Gastroesophageal sphincter (tissue), 4 donors: ENCODE results near the gene CADM2. TPM values are rescaled to one million over a fixed set of nuclear protein-coding genes. Genes with fewer than 3 reads are reported as not detected.

ENCODE experiments used
- ATAC-seq: fragments of 150-250 bp; one replicate; pipeline ENCODE4 v1.9.1; 2016; ENCODE audit warnings: mild to moderate bottlenecking, moderate library complexity
- H3K27ac ChIP-seq, 4 donors: fragments of 200-600 bp; sonication (generic) in 3 of 4; 1 replicate in 3 of 4; 2 replicates in 1 of 4; pipeline ENCODE4 v1.5.1; 2016 to 2019
- H3K27me3 ChIP-seq: fragments of 200-600 bp; sonication (generic); one replicate; pipeline ENCODE4 v1.5.1; 2019
- H3K36me3 ChIP-seq, 2 donors: fragments of 200-600 bp; sonication (generic); one replicate each; pipeline ENCODE4 v1.5.1; 2019; ENCODE audit warnings: control low read depth in 1 of 2
- H3K4me1 ChIP-seq, 3 donors: fragments of 200-600 bp; sonication (generic); 1 replicate in 2 of 3; 2 replicates in 1 of 3; pipeline ENCODE4 v1.5.1; 2016 to 2019; ENCODE audit warnings: control low read depth in 2 of 3
- H3K4me3 ChIP-seq, 2 donors: fragments of 200-600 bp; sonication (generic); one replicate each; pipeline ENCODE4 v1.5.1; 2019; ENCODE audit warnings: mild to moderate bottlenecking in 1 of 2, moderate library complexity in 1 of 2
- H3K9me3 ChIP-seq, 3 donors: fragments of 200-600 bp; sonication (generic); one replicate each; pipeline ENCODE4 v1.5.1; 2017 to 2019; ENCODE audit warnings: control low read depth in 2 of 3
- EP300 ChIP-seq: sonication (generic); formaldehyde crosslinking; IDR thresholded peaks from one replicate; pipeline ENCODE4 v1.6.1; 2017; ENCODE audit warnings: antibody characterized with exemption, mild to moderate bottlenecking
- POLR2A ChIP-seq, 2 donors: fragments of 450-650 bp; IDR thresholded peaks; one replicate each; pipeline ENCODE4 v1.6.1; 2017; ENCODE audit warnings: antibody characterized with exemption in 2 of 2, mild to moderate bottlenecking in 2 of 2, moderate library complexity in 1 of 2
- POLR2AphosphoS5 ChIP-seq: sonication (generic); formaldehyde crosslinking; IDR thresholded peaks from one replicate; pipeline ENCODE4 v1.6.1; 2017; ENCODE audit warnings: antibody characterized with exemption
- WGBS, 2 donors: methylation state at CpG; one replicate each; pipeline ENCODE4 v1.1.5; 2018; ENCODE audit warnings: low coverage in 1 of 2; 5-methylcytosine and 5-hydroxymethylcytosine counted together
- total RNA-seq, 4 donors: library from RNA; depleted of rRNA; stranded (reverse); fragments of >200 nt; gene quantifications; one replicate each; pipeline ENCODE4 v1.1.0, GENCODE V29; 2016
- TF ChIP-seq, protein P1 (sequence below), 4 experiments: fragments of 200-600 bp in 2 of 4; fragments of 450-650 bp in 2 of 4; sonication (generic) in 1 of 4; IDR thresholded peaks; one replicate each; pipeline ENCODE4 v1.5.1; 2017 to 2019; ENCODE audit warnings: antibody characterized with exemption in 4 of 4, mild to moderate bottlenecking in 2 of 4, moderate library complexity in 2 of 4

Gene CADM2
- total RNA-seq, 4 donors from 2014 or later = 8.2 to 10.1 (median 9.4) TPM

DNA sequence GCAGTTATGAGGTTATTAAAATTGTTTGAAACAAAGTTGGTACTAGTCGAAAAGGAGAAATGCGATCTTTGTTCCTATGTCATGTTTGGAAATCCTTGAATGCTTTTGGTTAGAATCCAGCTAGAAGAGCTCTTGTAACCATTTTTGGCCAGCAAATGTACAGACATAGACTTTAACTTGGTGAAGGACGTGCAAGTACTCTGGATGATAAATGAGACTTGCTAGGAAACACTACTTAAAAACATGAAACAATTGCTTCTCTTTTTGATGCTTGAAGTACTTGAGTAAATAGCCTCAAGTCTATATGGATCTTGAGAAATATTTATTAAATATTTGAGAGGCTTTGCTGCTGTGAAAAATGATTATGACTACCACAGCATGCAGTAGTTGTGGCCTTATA, 95.8 kb downstream of the CADM2 start:
- ATAC-seq = no peak
- TF ChIP-seq POLR2AphosphoS5 = no peak
- TF ChIP-seq, protein P1, sequence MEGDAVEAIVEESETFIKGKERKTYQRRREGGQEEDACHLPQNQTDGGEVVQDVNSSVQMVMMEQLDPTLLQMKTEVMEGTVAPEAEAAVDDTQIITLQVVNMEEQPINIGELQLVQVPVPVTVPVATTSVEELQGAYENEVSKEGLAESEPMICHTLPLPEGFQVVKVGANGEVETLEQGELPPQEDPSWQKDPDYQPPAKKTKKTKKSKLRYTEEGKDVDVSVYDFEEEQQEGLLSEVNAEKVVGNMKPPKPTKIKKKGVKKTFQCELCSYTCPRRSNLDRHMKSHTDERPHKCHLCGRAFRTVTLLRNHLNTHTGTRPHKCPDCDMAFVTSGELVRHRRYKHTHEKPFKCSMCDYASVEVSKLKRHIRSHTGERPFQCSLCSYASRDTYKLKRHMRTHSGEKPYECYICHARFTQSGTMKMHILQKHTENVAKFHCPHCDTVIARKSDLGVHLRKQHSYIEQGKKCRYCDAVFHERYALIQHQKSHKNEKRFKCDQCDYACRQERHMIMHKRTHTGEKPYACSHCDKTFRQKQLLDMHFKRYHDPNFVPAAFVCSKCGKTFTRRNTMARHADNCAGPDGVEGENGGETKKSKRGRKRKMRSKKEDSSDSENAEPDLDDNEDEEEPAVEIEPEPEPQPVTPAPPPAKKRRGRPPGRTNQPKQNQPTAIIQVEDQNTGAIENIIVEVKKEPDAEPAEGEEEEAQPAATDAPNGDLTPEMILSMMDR (IDR thresholded peaks at IDR 0.05) = no peak
- Histone ChIP-seq H3K4me1 (no peaks in the 10 kb centered on the region), H3K4me3 (no peak overlapping the region), H3K27me3 (no peaks in the 10 kb centered on the region), H3K9me3 (no peaks in the 10 kb centered on the region), H3K27ac (no peak overlapping the region), H3K36me3 (no peaks in the 10 kb centered on the region)
- WGBS, 2 donors = 9 to 31% methylated on average over 3 of the region's 3 CpGs

DNA sequence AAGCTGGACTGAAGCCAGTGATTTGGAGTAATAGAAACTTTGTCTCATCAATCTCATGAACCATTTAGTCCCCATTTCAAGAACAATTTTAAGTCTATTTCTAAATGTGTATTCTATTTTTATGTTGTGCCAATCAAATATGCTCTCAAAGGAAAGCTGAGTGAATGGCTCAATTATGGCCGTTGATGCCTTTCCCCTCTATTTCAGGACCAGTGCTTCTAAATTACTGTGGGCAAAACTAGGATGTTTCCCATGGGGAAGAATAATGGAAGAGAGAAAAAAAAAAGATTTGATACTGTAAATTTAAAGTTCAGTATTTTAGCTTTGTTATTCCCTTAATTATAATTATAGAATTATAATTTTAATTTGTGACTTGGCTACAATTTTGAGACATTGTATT, 110.1 kb downstream of the CADM2 start:
- 71 to 85% methylated on average over 1 of the region's 1 CpG for WGBS, 2 donors
- TF ChIP-seq POLR2A (IDR thresholded peaks at IDR 0.05) (no peak), EP300 (no peak), POLR2AphosphoS5 (no peak)
- TF ChIP-seq, protein P1 (IDR thresholded peaks at IDR 0.05) = no peak
- no peaks in the 10 kb centered on the region for H3K9me3 ChIP-seq

DNA sequence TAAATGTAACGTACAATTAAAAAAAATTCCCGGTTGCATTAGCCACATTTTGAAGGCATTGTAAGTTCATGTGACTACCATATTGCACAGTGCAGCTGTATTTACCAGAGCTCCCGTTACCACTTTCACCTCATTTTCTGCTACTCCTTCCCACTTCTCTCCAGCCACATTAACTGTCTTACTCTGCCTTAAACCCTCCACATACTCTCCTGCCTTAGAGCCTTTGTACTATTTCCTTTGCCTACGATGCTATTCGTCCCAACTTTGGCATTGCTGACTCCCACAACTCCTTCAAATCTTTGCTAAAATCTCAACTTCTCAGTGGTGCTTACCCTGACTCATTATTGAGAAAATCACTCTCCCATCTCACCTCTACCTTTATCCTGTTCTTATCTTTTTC, 115.2 kb downstream of the CADM2 start:
- TF ChIP-seq POLR2A (IDR thresholded peaks at IDR 0.05) (no peak), EP300 (no peak), POLR2AphosphoS5 (no peak)
- TF ChIP-seq, protein P1 (IDR thresholded peaks at IDR 0.05) = no peak
- Histone ChIP-seq H3K4me1 (no peaks in the 10 kb centered on the region), H3K9me3 (no peaks in the 10 kb centered on the region), H3K27me3 (no peaks in the 10 kb centered on the region), H3K27ac (no peak overlapping the region), H3K4me3 (no peak overlapping the region), H3K36me3 (no peaks in the 10 kb centered on the region)
- WGBS, 2 donors = 79 to 80% methylated on average over 5 of the region's 5 CpGs
- ATAC-seq = no peak

More for the DNA sequence above, 110.1 kb downstream of the CADM2 start:
- Histone ChIP-seq H3K4me1 (no peaks in the 10 kb centered on the region), H3K4me3 (no peak overlapping the region), H3K27ac (no peak overlapping the region), H3K27me3 (no peaks in the 10 kb centered on the region), H3K36me3 (no peaks in the 10 kb centered on the region)
- no peak for ATAC-seq

DNA sequence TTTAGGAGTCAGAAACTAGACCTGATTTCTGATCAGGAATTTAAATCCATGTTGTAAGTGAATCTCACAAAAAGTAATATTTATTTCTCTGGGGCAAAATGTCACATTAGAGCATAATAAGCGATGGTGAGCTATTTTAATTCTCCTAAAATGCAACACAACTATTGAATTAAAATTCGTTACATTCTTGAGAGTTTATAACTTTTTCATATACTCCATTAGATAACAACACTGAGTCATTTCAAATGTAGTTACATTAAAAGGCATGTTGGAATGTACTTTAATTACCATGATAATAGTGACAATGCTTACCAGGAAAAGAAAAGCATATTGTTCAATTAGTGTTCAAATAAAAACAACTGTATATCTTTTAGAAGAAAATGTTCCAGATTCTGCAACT, 116.9 kb downstream of the CADM2 start:
- H3K27me3 ChIP-seq = no peaks in the 10 kb centered on the region
- no peaks in the 10 kb centered on the region for H3K36me3 ChIP-seq
- no peak overlapping the region for H3K4me3 ChIP-seq
- ATAC-seq = no peak
- H3K9me3 ChIP-seq = no peaks in the 10 kb centered on the region
- H3K27ac ChIP-seq = no peak overlapping the region
- H3K4me1 ChIP-seq = no peaks in the 10 kb centered on the region
- TF ChIP-seq POLR2A (IDR thresholded peaks at IDR 0.05) (no peak), POLR2AphosphoS5 (no peak), EP300 (no peak)
- TF ChIP-seq, protein P1 (IDR thresholded peaks at IDR 0.05) = no peak
- WGBS, 2 donors = 66 to 90% methylated on average over 2 of the region's 2 CpGs

DNA sequence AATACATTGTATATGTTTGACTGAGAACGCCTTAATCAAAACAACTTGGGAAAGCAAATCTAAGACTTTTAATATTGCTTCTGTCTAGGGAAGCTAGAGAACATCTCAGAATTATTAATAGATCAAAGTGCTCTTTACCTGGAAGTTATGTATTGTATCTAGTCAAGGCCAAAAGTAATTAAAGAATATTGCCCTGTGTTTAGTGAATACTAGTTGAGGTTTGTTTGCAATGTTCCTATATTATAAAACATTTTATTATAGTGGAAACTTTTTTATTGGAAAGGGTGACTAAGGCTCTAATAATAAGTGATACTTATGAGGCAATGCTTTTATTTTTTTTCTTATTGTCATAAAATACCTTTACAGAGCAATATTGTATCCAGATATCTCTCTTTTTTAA, 118.2 kb downstream of the CADM2 start:
- Histone ChIP-seq H3K27ac (no peak overlapping the region), H3K4me1 (peaks cover 0 to 4% (median 0%) of the 10 kb centered on the region in 3 donors), H3K27me3 (no peaks in the 10 kb centered on the region), H3K9me3 (no peaks in the 10 kb centered on the region), H3K36me3 (no peaks in the 10 kb centered on the region), H3K4me3 (no peak overlapping the region)
- 60 to 92% methylated on average over 1 of the region's 1 CpG for WGBS, 2 donors
- ATAC-seq = no peak
- TF ChIP-seq EP300 = no peak
- no peak for TF ChIP-seq POLR2AphosphoS5
- no peak for TF ChIP-seq POLR2A (IDR thresholded peaks at IDR 0.05)
- TF ChIP-seq, protein P1 (IDR thresholded peaks at IDR 0.05) = no peak
